SU-DHL-6 (cell line): ENCODE measurements around the gene MARCHF3.

Source experiments
- H2AFZ ChIP-seq: fragments of 200-600 bp; sonication (generic); 2 replicates; pipeline ENCODE4 v1.6.1; 2014; ENCODE audit warnings: low read depth, mild to moderate bottlenecking, moderate library complexity, mixed read lengths, antibody characterized with exemption, low read length; ENCODE audit not compliant: severe bottlenecking
- H3F3A ChIP-seq: fragments of 200-600 bp; shearing (Covaris generic); 2 replicates; pipeline ENCODE4 v1.6.0; 2016; ENCODE audit warnings: antibody characterized with exemption, mild to moderate bottlenecking; ENCODE audit not compliant: insufficient read depth
- H3K27ac ChIP-seq: fragments of 200-600 bp; sonication (generic); 2 replicates; pipeline ENCODE4 v1.5.1; 2016; ENCODE audit warnings: low read depth, mild to moderate bottlenecking, low read length, moderate library complexity, mixed read lengths
- H3K27me3 ChIP-seq: fragments of 200-600 bp; sonication (generic), shearing (Covaris generic); 2 replicates; pipeline ENCODE4 v1.6.0; 2014; ENCODE audit warnings: mild to moderate bottlenecking, low read length
- H3K36me3 ChIP-seq: fragments of 200-600 bp; sonication (generic); 2 replicates; pipeline ENCODE4 v1.6.1; 2014; ENCODE audit warnings: mild to moderate bottlenecking, low read length, mixed read lengths
- H3K4me2 ChIP-seq: fragments of 300-600, 200-600 bp; shearing (Covaris generic), sonication (generic); 2 replicates; pipeline ENCODE4 v1.6.0; 2014; ENCODE audit warnings: low read length, low read depth, mild to moderate bottlenecking; ENCODE audit not compliant: poor library complexity, severe bottlenecking
- H3K4me3 ChIP-seq: fragments of 200-600 bp; sonication (generic); 2 replicates; pipeline ENCODE4 v1.5.1; 2014; ENCODE audit warnings: antibody characterized with exemption, low read length, mild to moderate bottlenecking, mixed read lengths; ENCODE audit not compliant: insufficient read depth, poor library complexity, severe bottlenecking
- H3K79me2 ChIP-seq: fragments of 200-600 bp; sonication (generic); 2 replicates; pipeline ENCODE4 v1.6.1; 2014; ENCODE audit warnings: mild to moderate bottlenecking, low read length, moderate library complexity; ENCODE audit not compliant: insufficient read depth
- H3K9ac ChIP-seq: fragments of 200-600 bp; sonication (generic); 2 replicates; pipeline ENCODE4 v1.7.0; 2014; ENCODE audit warnings: mild to moderate bottlenecking, low read length
- H3K9me2 ChIP-seq: fragments of 200-600 bp; sonication (generic); replicated peaks from 2 replicates; pipeline ENCODE4 v1.6.1; 2014; ENCODE audit warnings: low read length; ENCODE audit not compliant: insufficient read depth
- H3K9me3 ChIP-seq: fragments of 200-600 bp; sonication (generic); 2 replicates; pipeline ENCODE4 v1.6.1; 2014; ENCODE audit warnings: low read length, mixed read lengths; ENCODE audit not compliant: insufficient read depth
- H4K20me1 ChIP-seq: fragments of 200-600 bp; sonication (generic); 2 replicates; pipeline ENCODE4 v1.6.1; 2014; ENCODE audit warnings: low read depth, mild to moderate bottlenecking, antibody characterized with exemption, low read length, moderate library complexity, mixed read lengths
- EZH2phosphoT487 ChIP-seq: fragments of 200-600 bp; sonication (generic), shearing (Covaris generic); conservative IDR thresholded peaks from 2 replicates; pipeline ENCODE4 v1.6.1; 2018; ENCODE audit warnings: mild to moderate bottlenecking, antibody characterized with exemption, low read length, moderate library complexity, mixed read lengths
- TF ChIP-seq, protein P1 (sequence below): fragments of 200-600 bp; sonication (generic); IDR thresholded peaks from one replicate; pipeline ENCODE4 v1.5.1; 2017; ENCODE audit warnings: antibody characterized with exemption, mild to moderate bottlenecking, low read length, moderate library complexity; ENCODE audit not compliant: insufficient read depth, poor library complexity, severe bottlenecking

MARCHF3 gene

DNA sequence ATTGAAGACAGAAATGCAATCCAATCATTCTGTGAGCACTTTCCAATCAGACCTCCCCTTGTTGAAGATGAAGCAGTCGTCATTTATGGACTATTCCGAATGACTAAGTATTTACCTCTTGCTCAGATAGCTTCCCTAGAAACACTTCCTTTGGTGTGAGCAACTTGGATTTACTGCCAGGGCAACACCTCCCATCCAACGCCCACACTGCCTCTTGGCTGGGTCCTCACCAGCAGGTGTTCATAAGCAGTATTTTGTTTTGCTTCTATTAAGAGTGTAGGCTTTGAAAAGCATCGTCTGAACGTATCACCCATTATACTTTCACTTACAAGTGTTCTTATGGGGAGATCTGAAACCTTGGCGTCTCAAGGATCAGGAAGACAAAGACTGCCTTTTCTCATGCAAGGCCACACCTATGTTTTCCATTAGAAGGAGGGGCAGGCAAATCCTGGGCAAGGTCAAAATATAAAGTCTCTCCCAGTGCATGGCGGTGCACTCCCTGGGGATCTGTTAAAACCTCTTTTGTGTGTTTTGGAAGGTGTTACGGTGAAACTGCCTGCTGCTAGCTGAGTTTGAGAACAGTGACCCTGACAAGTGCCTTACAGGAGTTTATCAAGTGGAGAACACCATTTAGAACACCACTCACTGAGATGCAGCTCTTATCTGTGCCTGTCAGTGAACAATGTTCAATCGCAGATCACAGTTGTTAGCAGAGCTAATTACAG is 10.6 kb upstream of the MARCHF3 start:
- Histone ChIP-seq H3K9me2 (no peaks in the 10 kb centered on the region), H3K9ac (no peak overlapping the region), H3K4me2 (no peak overlapping the region), H3K4me3 (no peak overlapping the region), H3K9me3 (no peaks in the 10 kb centered on the region), H3K36me3 (no peaks in the 10 kb centered on the region), H3F3A (no peaks in the 10 kb centered on the region), H3K27me3 (no peaks in the 10 kb centered on the region), H2AFZ (no peak overlapping the region), H4K20me1 (no peaks in the 10 kb centered on the region), H3K79me2 (no peaks in the 10 kb centered on the region), H3K27ac (no peak overlapping the region)
- TF ChIP-seq, protein P1, sequence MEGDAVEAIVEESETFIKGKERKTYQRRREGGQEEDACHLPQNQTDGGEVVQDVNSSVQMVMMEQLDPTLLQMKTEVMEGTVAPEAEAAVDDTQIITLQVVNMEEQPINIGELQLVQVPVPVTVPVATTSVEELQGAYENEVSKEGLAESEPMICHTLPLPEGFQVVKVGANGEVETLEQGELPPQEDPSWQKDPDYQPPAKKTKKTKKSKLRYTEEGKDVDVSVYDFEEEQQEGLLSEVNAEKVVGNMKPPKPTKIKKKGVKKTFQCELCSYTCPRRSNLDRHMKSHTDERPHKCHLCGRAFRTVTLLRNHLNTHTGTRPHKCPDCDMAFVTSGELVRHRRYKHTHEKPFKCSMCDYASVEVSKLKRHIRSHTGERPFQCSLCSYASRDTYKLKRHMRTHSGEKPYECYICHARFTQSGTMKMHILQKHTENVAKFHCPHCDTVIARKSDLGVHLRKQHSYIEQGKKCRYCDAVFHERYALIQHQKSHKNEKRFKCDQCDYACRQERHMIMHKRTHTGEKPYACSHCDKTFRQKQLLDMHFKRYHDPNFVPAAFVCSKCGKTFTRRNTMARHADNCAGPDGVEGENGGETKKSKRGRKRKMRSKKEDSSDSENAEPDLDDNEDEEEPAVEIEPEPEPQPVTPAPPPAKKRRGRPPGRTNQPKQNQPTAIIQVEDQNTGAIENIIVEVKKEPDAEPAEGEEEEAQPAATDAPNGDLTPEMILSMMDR: no peak
- TF ChIP-seq EZH2phosphoT487: no peak

DNA sequence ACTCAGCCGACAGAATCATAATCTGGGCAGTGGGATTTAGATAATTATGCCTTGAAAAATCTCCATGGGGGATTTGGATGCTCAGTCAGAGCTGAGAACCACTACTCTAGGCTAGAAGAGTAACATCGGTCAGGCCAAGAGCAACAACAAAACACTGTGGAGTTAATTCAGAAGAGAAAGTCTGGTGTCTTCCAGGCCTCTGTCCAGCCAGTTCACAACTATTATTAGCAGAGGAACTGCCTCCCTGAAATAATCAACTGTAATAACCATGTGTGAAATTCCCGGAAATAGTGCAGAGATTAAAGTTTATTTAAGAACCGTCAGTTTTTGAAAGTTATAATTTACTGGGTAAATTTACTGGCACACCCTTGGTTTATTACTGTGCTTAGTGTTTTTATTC is 8.2 kb upstream of the MARCHF3 start:
- no peak overlapping the region for H2AFZ ChIP-seq
- H3K4me2 ChIP-seq: no peak overlapping the region
- no peaks in the 10 kb centered on the region for H3K9me2 ChIP-seq
- no peak overlapping the region for H3K27ac ChIP-seq
- no peaks in the 10 kb centered on the region for H3K36me3 ChIP-seq
- H3K9ac ChIP-seq: no peak overlapping the region
- TF ChIP-seq, protein P1: no peak
- no peak for TF ChIP-seq EZH2phosphoT487
- H3K4me3 ChIP-seq: no peak overlapping the region
- no peaks in the 10 kb centered on the region for H3K79me2 ChIP-seq
- H4K20me1 ChIP-seq: no peaks in the 10 kb centered on the region
- H3K27me3 ChIP-seq: no peaks in the 10 kb centered on the region
- H3K9me3 ChIP-seq: no peaks in the 10 kb centered on the region
- no peaks in the 10 kb centered on the region for H3F3A ChIP-seq

DNA sequence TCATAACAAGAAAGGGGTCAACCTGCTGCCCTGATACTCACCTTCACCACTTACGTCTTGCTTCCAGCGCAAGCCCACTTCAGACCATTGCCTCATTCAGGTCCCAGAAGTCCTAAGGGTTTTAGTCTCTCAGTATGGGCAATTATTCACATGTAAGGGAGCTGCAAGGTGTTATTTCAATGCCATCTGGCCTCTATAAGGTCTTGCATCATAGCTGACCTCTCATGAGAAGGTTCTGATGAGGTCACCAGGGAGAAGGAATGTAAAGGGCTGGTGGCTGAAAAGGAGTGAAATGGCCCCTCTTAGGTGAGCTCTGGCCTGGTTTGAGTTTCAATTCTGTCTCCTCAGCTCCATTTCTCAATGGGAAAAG is 1.5 kb upstream of the MARCHF3 start:
- Histone ChIP-seq H2AFZ (no peak overlapping the region), H3K4me2 (no peak overlapping the region)
- TF ChIP-seq EZH2phosphoT487: no peak
- TF ChIP-seq, protein P1: no peak

More for the DNA sequence above, 1.5 kb upstream of the MARCHF3 start:
- Histone ChIP-seq H3K9me2 (no peaks in the 10 kb centered on the region), H3K9ac (no peak overlapping the region), H3K79me2 (no peaks in the 10 kb centered on the region), H3K27ac (no peak overlapping the region), H3K36me3 (no peaks in the 10 kb centered on the region), H3K4me3 (no peak overlapping the region), H3K27me3 (no peaks in the 10 kb centered on the region), H4K20me1 (no peaks in the 10 kb centered on the region), H3K9me3 (no peaks in the 10 kb centered on the region), H3F3A (no peaks in the 10 kb centered on the region)
